Gastrocnemius medialis (tissue), 4 donors: ENCODE measurements around the gene PRKN. TPM values are rescaled to one million over a fixed set of nuclear protein-coding genes. Genes with fewer than 3 reads are reported as not detected.
A peak's percentile ranks its signal among the peaks of the same experiment; 100 is the strongest.

Experiments
- ATAC-seq, 2 donors: fragments of 150-250 bp; one replicate each; pipeline ENCODE4 v1.9.1; 2016
- DNase-seq, 2 donors: peaks; one replicate each; pipeline ENCODE4 v3.0.0-alpha.2; 2019
- H3K27ac ChIP-seq, 4 donors: fragments of 200-600 bp; sonication (generic); 1 replicate in 1 of 4; 2 replicates in 3 of 4; pipeline ENCODE4 v1.5.1; 2016 to 2018; ENCODE audit warnings: mild to moderate bottlenecking in 2 of 4, moderate library complexity in 1 of 4
- H3K27me3 ChIP-seq, 3 donors: fragments of 200-600 bp; sonication (generic) in 2 of 3; 1 replicate in 1 of 3; 2 replicates in 2 of 3; pipeline versions ENCODE4 v1.5.1 to v1.6.0; 2016 to 2019; ENCODE audit warnings: mild to moderate bottlenecking in 1 of 3, moderate library complexity in 1 of 3
- H3K36me3 ChIP-seq, 2 donors: fragments of 200-600 bp; sonication (generic) in 1 of 2; one replicate each; pipeline ENCODE4 v1.5.1; 2017 to 2018
- H3K4me1 ChIP-seq, 2 donors: fragments of 200-600 bp; sonication (generic) in 1 of 2; one replicate each; pipeline ENCODE4 v1.5.1; 2016 to 2017; ENCODE audit warnings: mild to moderate bottlenecking in 2 of 2
- H3K4me3 ChIP-seq, 4 donors: fragments of 200-600 bp; sonication (generic) in 3 of 4; 1 replicate in 1 of 4; 2 replicates in 3 of 4; pipeline ENCODE4 v1.5.1; 2016 to 2019; ENCODE audit warnings: mild to moderate bottlenecking in 2 of 4
- H3K9me3 ChIP-seq, 3 donors: fragments of 200-600 bp; sonication (generic) in 2 of 3; 1 replicate in 1 of 3; 2 replicates in 2 of 3; pipeline ENCODE4 v1.5.1; 2016 to 2019
- POLR2A ChIP-seq, 2 donors: fragments of 450-650 bp; IDR thresholded peaks; one replicate each; pipeline ENCODE4 v1.6.1; 2017; ENCODE audit warnings: antibody characterized with exemption in 2 of 2, mild to moderate bottlenecking in 2 of 2, moderate library complexity in 2 of 2
- in situ Hi-C, 4 donors: fragments of 200-750 bp; cut with MboI; loops; one replicate each; pipeline versions ENCODE4 v1.15.0 to v1.8.0; 2017; ENCODE audit warnings: low sequenced_read_pairs in 4 of 4
- intact Hi-C: fragments of 100-400 bp; cut with DNase I; formaldehyde crosslinking; loops from one replicate; pipeline ENCODE4 v1.15.1; 2023; ENCODE audit warnings: low total_unique reads
- total RNA-seq, 4 donors: library from RNA; depleted of rRNA; stranded (reverse); fragments of >200 nt; gene quantifications; one replicate each; pipeline versions ENCODE4 v1.1.0 to v1.2.3, GENCODE V29; 2016
- TF ChIP-seq, protein P1 (sequence below), 5 experiments: fragments of 450-650 bp in 3 of 5; fragments of 200-600 bp in 2 of 5; sonication (generic) in 2 of 5; IDR thresholded peaks in 4 of 5; conservative IDR thresholded peaks in 1 of 5; 1 replicate in 4 of 5; 2 replicates in 1 of 5; pipeline ENCODE4 v1.5.1; 2016 to 2019; ENCODE audit warnings: antibody characterized with exemption in 5 of 5, mild to moderate bottlenecking in 3 of 5, moderate library complexity in 3 of 5

PRKN gene
- total RNA-seq, 4 donors from 2014 or later = 8.4 to 21.6 (median 13.7) TPM

DNA sequence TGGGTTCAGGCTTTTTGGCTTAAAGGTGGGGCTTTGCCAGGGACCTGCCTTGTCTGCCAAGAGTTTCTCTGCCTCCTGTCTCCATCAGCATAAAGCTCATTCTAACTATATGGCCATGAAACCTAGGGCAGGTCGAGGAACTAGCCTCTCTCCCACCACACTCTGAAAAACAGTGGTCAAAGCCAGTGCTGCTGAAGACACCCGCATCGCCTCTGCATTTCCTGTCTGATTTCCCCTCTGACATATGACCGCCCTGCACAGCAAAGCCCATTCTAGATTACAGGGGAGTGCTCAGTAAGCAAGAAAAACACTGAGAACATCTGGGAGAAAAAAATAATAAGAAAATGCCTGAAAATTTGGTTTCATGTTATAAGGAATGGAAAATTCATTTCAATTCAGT is 573.6 kb downstream of the PRKN start:
- Histone ChIP-seq H3K4me3 (no peak overlapping the region), H3K9me3 (no peaks in the 10 kb centered on the region), H3K27me3 (no peaks in the 10 kb centered on the region), H3K27ac (no peak overlapping the region), H3K4me1 (peaks cover 21 to 30% of the 10 kb centered on the region in 2 donors), H3K36me3 (no peaks in the 10 kb centered on the region)
- no peak for TF ChIP-seq POLR2A (IDR thresholded peaks at IDR 0.05)
- TF ChIP-seq, protein P1, sequence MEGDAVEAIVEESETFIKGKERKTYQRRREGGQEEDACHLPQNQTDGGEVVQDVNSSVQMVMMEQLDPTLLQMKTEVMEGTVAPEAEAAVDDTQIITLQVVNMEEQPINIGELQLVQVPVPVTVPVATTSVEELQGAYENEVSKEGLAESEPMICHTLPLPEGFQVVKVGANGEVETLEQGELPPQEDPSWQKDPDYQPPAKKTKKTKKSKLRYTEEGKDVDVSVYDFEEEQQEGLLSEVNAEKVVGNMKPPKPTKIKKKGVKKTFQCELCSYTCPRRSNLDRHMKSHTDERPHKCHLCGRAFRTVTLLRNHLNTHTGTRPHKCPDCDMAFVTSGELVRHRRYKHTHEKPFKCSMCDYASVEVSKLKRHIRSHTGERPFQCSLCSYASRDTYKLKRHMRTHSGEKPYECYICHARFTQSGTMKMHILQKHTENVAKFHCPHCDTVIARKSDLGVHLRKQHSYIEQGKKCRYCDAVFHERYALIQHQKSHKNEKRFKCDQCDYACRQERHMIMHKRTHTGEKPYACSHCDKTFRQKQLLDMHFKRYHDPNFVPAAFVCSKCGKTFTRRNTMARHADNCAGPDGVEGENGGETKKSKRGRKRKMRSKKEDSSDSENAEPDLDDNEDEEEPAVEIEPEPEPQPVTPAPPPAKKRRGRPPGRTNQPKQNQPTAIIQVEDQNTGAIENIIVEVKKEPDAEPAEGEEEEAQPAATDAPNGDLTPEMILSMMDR (IDR thresholded peaks at IDR 0.05 in 4 of 5, conservative IDR thresholded peaks at IDR 0.05 in 1 of 5) = no peak
- in situ Hi-C loops (no loop called here), intact Hi-C loops (no loop called here)
- ATAC-seq = no peak
- no peak for DNase-seq

DNA sequence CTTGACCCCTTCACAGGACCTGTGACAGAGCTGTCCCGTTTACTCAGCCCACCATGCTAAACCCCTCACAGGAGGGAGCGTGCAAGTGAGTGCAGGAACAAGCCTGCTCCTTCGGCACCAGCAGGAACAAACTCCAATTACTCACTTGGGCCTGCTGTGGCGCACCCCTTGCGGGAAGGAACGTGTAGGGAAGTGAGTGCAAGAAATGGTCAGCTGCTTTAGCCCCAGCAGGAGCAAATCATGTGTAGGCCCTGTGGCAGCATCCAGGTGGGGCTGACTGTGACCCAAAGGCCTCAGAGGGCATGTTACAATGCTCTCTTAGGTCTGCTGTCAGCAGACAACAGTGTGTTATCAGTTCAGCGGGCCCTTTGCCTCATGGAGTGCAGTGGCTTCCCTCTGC is 574.4 kb downstream of the PRKN start:
- Histone ChIP-seq H3K4me3 (no peak overlapping the region), H3K4me1 (peaks cover 20 to 37% of the 10 kb centered on the region in 2 donors), H3K9me3 (no peaks in the 10 kb centered on the region), H3K36me3 (no peaks in the 10 kb centered on the region), H3K27me3 (no peaks in the 10 kb centered on the region), H3K27ac (no peak overlapping the region)
- intact Hi-C loops (no loop called here), in situ Hi-C loops (no loop called here)
- TF ChIP-seq POLR2A (IDR thresholded peaks at IDR 0.05) = no peak
- TF ChIP-seq, protein P1 (IDR thresholded peaks at IDR 0.05 in 4 of 5, conservative IDR thresholded peaks at IDR 0.05 in 1 of 5) = no peak
- ATAC-seq (no peak), DNase-seq (no peak)

DNA sequence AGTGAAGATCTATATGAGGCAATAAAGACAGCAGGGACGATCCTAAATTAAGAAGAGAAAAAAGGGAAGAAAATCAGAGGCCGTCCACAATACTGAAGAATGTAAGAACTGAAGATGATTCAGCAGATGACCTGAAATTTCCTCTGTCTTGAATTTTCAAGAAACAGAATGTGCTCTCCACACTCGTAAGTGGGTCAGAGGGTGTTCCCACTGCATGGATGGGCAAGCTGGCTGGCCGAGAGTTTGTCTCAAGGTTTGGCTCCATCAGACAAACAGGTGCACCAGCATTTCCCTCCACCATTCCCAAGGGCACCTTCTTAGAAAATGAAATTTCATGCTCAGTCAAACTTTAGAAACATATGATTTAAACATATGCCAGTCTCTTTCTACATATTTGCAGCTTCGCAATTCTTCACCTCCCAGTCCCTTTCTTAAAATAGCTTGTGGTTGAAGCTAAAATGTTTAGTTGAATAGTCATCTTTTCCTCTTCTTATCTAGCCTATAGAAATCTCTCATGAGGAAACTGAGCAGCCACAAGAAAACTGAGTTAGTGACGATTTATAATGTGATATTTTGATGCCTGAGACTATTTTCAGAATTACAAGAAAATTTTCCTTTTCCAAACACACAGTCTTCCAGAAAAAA is 576.4 kb downstream of the PRKN start:
- Histone ChIP-seq H3K27ac (peak overlapping the region in 3 of 4 donors; percentile 30 to 65 (median 53)), H3K9me3 (no peaks in the 10 kb centered on the region), H3K27me3 (no peaks in the 10 kb centered on the region), H3K36me3 (no peaks in the 10 kb centered on the region), H3K4me1 (peaks cover 9 to 43% of the 10 kb centered on the region in 2 donors), H3K4me3 (no peak overlapping the region)
- DNase-seq (peak; percentile 70 to 71), ATAC-seq (peak; percentile 79 to 85)
- in situ Hi-C loops (no loop called here), intact Hi-C loops (no loop called here)
- TF ChIP-seq, protein P1 (IDR thresholded peaks at IDR 0.05 in 4 of 5, conservative IDR thresholded peaks at IDR 0.05 in 1 of 5) = no peak
- no peak for TF ChIP-seq POLR2A (IDR thresholded peaks at IDR 0.05)

DNA sequence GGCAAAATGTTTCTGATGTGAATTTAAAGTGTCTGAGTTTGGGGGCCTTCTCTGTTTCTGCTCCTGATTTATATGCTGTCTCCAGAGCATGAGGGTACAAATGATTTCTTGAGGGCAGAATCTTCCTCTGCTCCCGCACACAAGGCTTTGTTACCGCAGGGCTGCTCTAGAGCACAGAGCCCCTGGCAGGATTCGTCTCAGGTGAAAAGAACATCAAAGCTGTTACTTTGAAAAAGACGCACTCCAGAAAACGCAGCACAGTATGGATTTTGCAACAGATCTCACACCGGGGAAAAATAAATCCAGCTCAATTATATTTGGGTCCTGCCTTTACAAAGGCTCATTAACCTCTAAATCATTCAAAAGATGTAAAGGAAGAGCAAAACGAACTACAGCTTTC is 577.3 kb downstream of the PRKN start:
- ATAC-seq (no peak), DNase-seq (no peak)
- no peak overlapping the region for H3K4me3 ChIP-seq
- peak overlapping the region in 3 of 4 donors; percentile 30 to 65 (median 53) for H3K27ac ChIP-seq
- intact Hi-C loops (no loop called here), in situ Hi-C loops (no loop called here)
- H3K9me3 ChIP-seq = no peaks in the 10 kb centered on the region
- H3K27me3 ChIP-seq = no peaks in the 10 kb centered on the region
- peaks cover 9 to 43% of the 10 kb centered on the region in 2 donors for H3K4me1 ChIP-seq
- no peak for TF ChIP-seq POLR2A (IDR thresholded peaks at IDR 0.05)
- TF ChIP-seq, protein P1 (IDR thresholded peaks at IDR 0.05 in 4 of 5, conservative IDR thresholded peaks at IDR 0.05 in 1 of 5) = no peak
- H3K36me3 ChIP-seq = no peaks in the 10 kb centered on the region
